Glutamatergic neuron (in vitro differentiated cells): ENCODE measurements around the gene THBS1. TPM values are rescaled to one million over a fixed set of nuclear protein-coding genes. Genes with fewer than 3 reads are reported as not detected.

ENCODE experiments used
- DNase-seq: peaks from one replicate; pipeline ENCODE4 v3.0.0; 2022
- H3K27ac Mint-ChIP-seq: one replicate; pipeline ENCODE4 v1.8.0; 2020; ENCODE audit warnings: mild to moderate bottlenecking, mixed read lengths, inconsistent platforms; ENCODE audit not compliant: unreplicated experiment
- H3K27me3 Mint-ChIP-seq: one replicate; pipeline ENCODE4 v1.8.0; 2020; ENCODE audit warnings: mild to moderate bottlenecking, moderate library complexity, mixed read lengths, inconsistent platforms; ENCODE audit not compliant: unreplicated experiment
- H3K36me3 Mint-ChIP-seq: one replicate; pipeline ENCODE4 v1.8.0; 2020; ENCODE audit warnings: mild to moderate bottlenecking, mixed read lengths, inconsistent platforms; ENCODE audit not compliant: unreplicated experiment
- H3K4me1 Mint-ChIP-seq: one replicate; pipeline ENCODE4 v1.8.0; 2020; ENCODE audit warnings: mild to moderate bottlenecking, low read depth, mixed read lengths, inconsistent platforms; ENCODE audit not compliant: unreplicated experiment
- H3K4me3 Mint-ChIP-seq: one replicate; pipeline ENCODE4 v1.8.0; 2020; ENCODE audit warnings: mild to moderate bottlenecking, mixed read lengths, inconsistent platforms; ENCODE audit not compliant: unreplicated experiment
- H3K9me3 Mint-ChIP-seq: one replicate; pipeline ENCODE4 v1.8.0; 2020; ENCODE audit warnings: mild to moderate bottlenecking, moderate library complexity, mixed read lengths, inconsistent platforms; ENCODE audit not compliant: unreplicated experiment
- CTCF ChIP-seq: fragments of 200-600 bp; sonication (generic); IDR thresholded peaks from one replicate; pipeline ENCODE4 v1.5.0; 2021; ENCODE audit not compliant: partially characterized antibody, unreplicated experiment
- total RNA-seq: library from RNA; stranded (reverse); fragmentation: NEBNext Ultra II Directional; extraction: Animal tissue kit (Norgen Biotek cat#: 25700); gene quantifications from one replicate; pipeline ENCODE4 v1.2.1, GENCODE V29; 2021; ENCODE audit not compliant: unreplicated experiment

The THBS1 gene
- total RNA-seq, 1 donor from 2014 or later: 0.83 TPM

- DNase-seq: no peak
These were observed 59.8 kb downstream of the THBS1 start for GRCh38 chr15:39640665-39641064.

GRCh38 chr15:39641191-39641889, 60.5 kb downstream of the THBS1 start:
- no peaks in the 10 kb centered on the region for H3K9me3 Mint-ChIP-seq
- no peaks in the 10 kb centered on the region for H3K4me1 Mint-ChIP-seq
- H3K27ac Mint-ChIP-seq: no peak overlapping the region
- H3K36me3 Mint-ChIP-seq: no peaks in the 10 kb centered on the region
- DNase-seq: no peak
- no peak overlapping the region for H3K4me3 Mint-ChIP-seq
- peak; percentile 21 for TF ChIP-seq CTCF
- no peaks in the 10 kb centered on the region for H3K27me3 Mint-ChIP-seq

More at GRCh38 chr15:39640665-39641064, 59.8 kb downstream of the THBS1 start:
- TF ChIP-seq CTCF: no peak
- no peaks in the 10 kb centered on the region for H3K9me3 Mint-ChIP-seq
- no peak overlapping the region for H3K27ac Mint-ChIP-seq
- H3K27me3 Mint-ChIP-seq: no peaks in the 10 kb centered on the region
- no peaks in the 10 kb centered on the region for H3K4me1 Mint-ChIP-seq
- H3K4me3 Mint-ChIP-seq: no peak overlapping the region
- no peaks in the 10 kb centered on the region for H3K36me3 Mint-ChIP-seq

GRCh38 chr15:39642011-39642640, 61.2 kb downstream of the THBS1 start:
- H3K4me1 Mint-ChIP-seq: no peaks in the 10 kb centered on the region
- DNase-seq: no peak
- TF ChIP-seq CTCF: no peak
- no peaks in the 10 kb centered on the region for H3K9me3 Mint-ChIP-seq
- H3K27ac Mint-ChIP-seq: no peak overlapping the region
- H3K4me3 Mint-ChIP-seq: no peak overlapping the region
- H3K27me3 Mint-ChIP-seq: no peaks in the 10 kb centered on the region
- H3K36me3 Mint-ChIP-seq: no peaks in the 10 kb centered on the region

- no peaks in the 10 kb centered on the region for H3K4me1 Mint-ChIP-seq
- no peaks in the 10 kb centered on the region for H3K27me3 Mint-ChIP-seq
- H3K4me3 Mint-ChIP-seq: no peak overlapping the region
- no peak overlapping the region for H3K27ac Mint-ChIP-seq
- DNase-seq: no peak
- no peak for TF ChIP-seq CTCF
- no peaks in the 10 kb centered on the region for H3K9me3 Mint-ChIP-seq
- no peaks in the 10 kb centered on the region for H3K36me3 Mint-ChIP-seq
These were observed 62.8 kb downstream of the THBS1 start for GRCh38 chr15:39643727-39644126.

- no peaks in the 10 kb centered on the region for H3K9me3 Mint-ChIP-seq
- no peaks in the 10 kb centered on the region for H3K4me1 Mint-ChIP-seq
- H3K36me3 Mint-ChIP-seq: no peaks in the 10 kb centered on the region
- DNase-seq: no peak
- H3K27ac Mint-ChIP-seq: no peak overlapping the region
- TF ChIP-seq CTCF: no peak
- no peaks in the 10 kb centered on the region for H3K27me3 Mint-ChIP-seq
- no peak overlapping the region for H3K4me3 Mint-ChIP-seq
These were observed 63.3 kb downstream of the THBS1 start for GRCh38 chr15:39644136-39644535.
